ENCODE results near the gene KCNE1. TPM values are rescaled to one million over a fixed set of nuclear protein-coding genes. Genes with fewer than 3 reads are reported as not detected.
A peak's percentile ranks its signal among the peaks of the same experiment; 100 is the strongest.

Gene KCNE1
- total and polyA plus RNA-seq, 10 of the 15 experiments (the other 5 are each of a cell fraction or from before 2014, with no cell fraction given) = 0.06 to 0.18 (median 0.09) TPM; not detected in 5

GRCh38 chr21:34526618-34527290, 14.7 kb upstream of the KCNE1 start (continued):
- TF ChIP-seq ELK1 (IDR thresholded peaks at IDR 0.05; ENCODE audit: low read depth, low read length) (no peak), CREB1 (IDR thresholded peaks at IDR 0.05; ENCODE audit: low read depth) (no peak), SIN3A (IDR thresholded peaks at IDR 0.05; ENCODE audit: low read depth, low read length) (no peak), NRF1 (conservative IDR thresholded peaks at IDR 0.05; ENCODE audit: low read depth, low read length) (no peak), CHD2 (IDR thresholded peaks at IDR 0.05; ENCODE audit: borderline replicate concordance, low read depth, low read length) (no peak), RUNX3 (IDR thresholded peaks at IDR 0.05; ENCODE audit: low read length) (peak; percentile 29; the same call in 1 of the 2 replicates), CHD4 (IDR thresholded peaks at IDR 0.05) (no peak), ZNF384 (IDR thresholded peaks at IDR 0.05; ENCODE audit: borderline replicate concordance, low read depth, low read length) (no peak), SMC3 (IDR thresholded peaks at IDR 0.05; ENCODE audit: borderline replicate concordance, low read length) (no peak), ZNF592 (IDR thresholded peaks at IDR 0.05) (no peak), DPF2 (IDR thresholded peaks at IDR 0.05) (no peak), BCL3 (IDR thresholded peaks at IDR 0.05; ENCODE audit: borderline replicate concordance, insufficient read depth, low read depth, low read length, poor library complexity, severe bottlenecking) (no peak), ZNF207 (IDR thresholded peaks at IDR 0.05; ENCODE audit: borderline replicate concordance) (no peak), EGR1 (IDR thresholded peaks at IDR 0.05; ENCODE audit: borderline replicate concordance in 1 of 2, low read depth in 2 of 2, low read length in 2 of 2) (no peak), MAX (IDR thresholded peaks at IDR 0.05; ENCODE audit: low read depth, low read length) (no peak), IKZF2 (IDR thresholded peaks at IDR 0.05) (peak; percentile 63 to 64; a peak in 2 of 4 replicates), POLR2AphosphoS2 (IDR thresholded peaks at IDR 0.05; ENCODE audit: low read depth, low read length) (no peak), FOXK2 (IDR thresholded peaks at IDR 0.05) (no peak), RBBP5 (conservative IDR thresholded peaks at IDR 0.05) (no peak), IKZF1 (conservative IDR thresholded peaks at IDR 0.05) (peak; percentile 63; the same call in 1 of the 2 replicates), CBX3 (IDR thresholded peaks at IDR 0.05; ENCODE audit: borderline replicate concordance, low read depth) (no peak), HSF1 (IDR thresholded peaks at IDR 0.05; ENCODE audit: low read depth, low read length) (no peak)

All from GM12878 (cell line).